K562 (cell line): ENCODE results near the gene IL4I1. TPM values are rescaled to one million over a fixed set of nuclear protein-coding genes. Genes with fewer than 3 reads are reported as not detected.

Source experiments
- ATAC-seq: fragments of 200-7000 bp; cut with Tn5 transposase; 3 replicates; pipeline ENCODE4 v1.9.1; 2020; ENCODE audit warnings: moderate library complexity
- BruUV-seq: library from RNA; stranded (reverse); fragments of 400-500 nt; replicated peaks from 2 replicates; lab custom pipeline; 2021; lab: Mats Ljungman, UMichigan
- CTCF ChIA-PET: fragments of 300-600 bp; formaldehyde crosslinking; extraction: SDS; loops from one replicate; lab custom pipeline; 2021; ENCODE audit warnings: low intra/inter-chr PET ratio; lab: Yijun Ruan, JAX
- POLR2A ChIA-PET: fragments of 300-600, 350-650 bp; sonication (Branson Sonifier 250); formaldehyde crosslinking; extraction: SDS; loops from one replicate; lab custom pipeline; 2021; ENCODE audit warnings: antibody characterized with exemption, inconsistent platforms; lab: Yijun Ruan, JAX
- DNase-seq, 4 experiments: peaks; one replicate each; pipeline versions ENCODE4 v3.0.0 to v3.0.0-alpha.2; 2011 to 2018; ENCODE audit warnings: low spot score in 3 of 4, mixed read lengths in 3 of 4; ENCODE audit errors: extremely low read depth in 1 of 4
- FAIRE-seq: peaks from 2 replicates; lab custom pipeline; 2011; peaks lifted over from hg19 to GRCh38; lab: Jason Lieb, UNC
- H2AFZ ChIP-seq: 2 replicates; pipeline ENCODE4 v1.6.0; 2011; ENCODE audit warnings: low read depth, low read length, control low read depth, inconsistent platforms
- H3K27ac ChIP-seq: fragments of 200-600 bp; 3 replicates; pipeline ENCODE4 v1.8.0; 2011; ENCODE audit warnings: low read depth, mild to moderate bottlenecking, control low read depth, inconsistent platforms, low read length, moderate library complexity, mixed read lengths; ENCODE audit errors: extremely low read depth
- H3K27me3 ChIP-seq, 2 experiments: fragments of 300-600 bp in 1 of 2; 2 replicates in 1 of 2; 3 replicates in 1 of 2; pipeline versions ENCODE4 v1.6.0 to v1.8.0; 2011; ENCODE audit warnings: inconsistent platforms in 2 of 2, low read length in 2 of 2, mild to moderate bottlenecking in 1 of 2, mixed read lengths in 1 of 2, moderate library complexity in 1 of 2; ENCODE audit not compliant: control insufficient read depth in 2 of 2, insufficient read depth in 2 of 2
- H3K36me3 ChIP-seq: fragments of 300-600 bp; 3 replicates; pipeline ENCODE4 v1.8.0; 2011; ENCODE audit warnings: mild to moderate bottlenecking, low read length, inconsistent platforms; ENCODE audit not compliant: control insufficient read depth, insufficient read depth
- H3K4me1 ChIP-seq, 2 experiments: fragments of 200-600 bp in 1 of 2; replicated peaks in 1 of 2; 2 replicates in 1 of 2; 3 replicates in 1 of 2; pipeline versions ENCODE4 v1.5.1 to v1.8.0; 2011; ENCODE audit warnings: inconsistent platforms in 2 of 2, low read length in 2 of 2, mild to moderate bottlenecking in 1 of 2, mixed read lengths in 1 of 2, moderate library complexity in 1 of 2; ENCODE audit not compliant: control insufficient read depth in 2 of 2, insufficient read depth in 2 of 2
- H3K4me2 ChIP-seq: 2 replicates; pipeline ENCODE4 v1.6.1; 2011; ENCODE audit warnings: low read length, control low read depth, inconsistent platforms, mixed read lengths; ENCODE audit not compliant: insufficient read depth
- H3K4me3 ChIP-seq: fragments of 200-600 bp; sonication (generic), shearing (Covaris generic); 2 replicates; pipeline ENCODE4 v1.5.1; 2016; ENCODE audit warnings: control low read depth, inconsistent platforms
- H3K79me2 ChIP-seq: fragments of 200-600 bp; 3 replicates; pipeline ENCODE4 v1.8.0; 2011; ENCODE audit warnings: low read length, inconsistent platforms; ENCODE audit not compliant: control insufficient read depth, insufficient read depth
- H3K9ac ChIP-seq, 2 experiments: 2 replicates each; pipeline versions ENCODE4 v1.6.0 to v1.6.1; 2011; ENCODE audit warnings: low read depth in 2 of 2, low read length in 2 of 2, control low read depth in 1 of 2, inconsistent platforms in 1 of 2, mild to moderate bottlenecking in 1 of 2, mixed read lengths in 1 of 2; ENCODE audit not compliant: insufficient read depth in 1 of 2
- H3K9me1 ChIP-seq: one replicate; pipeline ENCODE4 v1.6.0; 2011; ENCODE audit warnings: inconsistent platforms, mild to moderate bottlenecking, low read length, moderate library complexity; ENCODE audit not compliant: control insufficient read depth, insufficient read depth
- H3K9me3 ChIP-seq: replicated peaks from 2 replicates; pipeline ENCODE4 v1.5.1; 2011; ENCODE audit warnings: low read depth, low read length, inconsistent platforms; ENCODE audit not compliant: control insufficient read depth, insufficient read depth
- H4K20me1 ChIP-seq: replicated peaks from 2 replicates; pipeline ENCODE4 v1.6.1; 2011; ENCODE audit warnings: low read length, inconsistent platforms, mixed read lengths; ENCODE audit not compliant: control insufficient read depth, insufficient read depth
- CBX3 ChIP-seq, 2 experiments: IDR thresholded peaks; 1 replicate in 1 of 2; 2 replicates in 1 of 2; pipeline ENCODE4 v1.6.1; 2012; ENCODE audit warnings: inconsistent platforms in 2 of 2, low read length in 2 of 2, borderline replicate concordance in 1 of 2, control low read depth in 1 of 2
- ELF4 ChIP-seq: fragments of 450-650 bp; formaldehyde crosslinking; IDR thresholded peaks from 2 replicates; pipeline ENCODE4 v1.4.0; 2022; ENCODE audit warnings: missing genetic modification characterization
- HCFC1 ChIP-seq: IDR thresholded peaks from 2 replicates; pipeline ENCODE4 v1.6.1; 2012; ENCODE audit warnings: low read depth, low read length, improper control_type of control experiment
- HNRNPLL ChIP-seq: fragments of 200-400 bp; formaldehyde crosslinking; IDR thresholded peaks from 2 replicates; pipeline ENCODE4 v1.6.1; 2017; ENCODE audit warnings: low read length, low read depth, mild to moderate bottlenecking; ENCODE audit not compliant: poor library complexity, severe bottlenecking
- MAFF ChIP-seq: IDR thresholded peaks from 2 replicates; pipeline ENCODE4 v1.6.1; 2012; ENCODE audit warnings: low read length, improper control_type of control experiment
- PCBP2 ChIP-seq: fragments of 200-400 bp; formaldehyde crosslinking; IDR thresholded peaks from 2 replicates; pipeline ENCODE4 v1.6.1; 2018; ENCODE audit warnings: low read length, low read depth, mild to moderate bottlenecking, moderate library complexity; ENCODE audit not compliant: poor library complexity, severe bottlenecking
- SIN3A ChIP-seq, 2 experiments: fragments of 150-350 bp in 1 of 2; IDR thresholded peaks; 2 replicates each; pipeline ENCODE4 v1.6.1; 2011 to 2016; ENCODE audit warnings: borderline replicate concordance in 2 of 2, low read depth in 2 of 2, low read length in 2 of 2, mild to moderate bottlenecking in 2 of 2, moderate library complexity in 2 of 2; ENCODE audit not compliant: control insufficient read depth in 1 of 2
- ZBTB7A ChIP-seq: IDR thresholded peaks from 2 replicates; pipeline ENCODE4 v1.6.1; 2011; ENCODE audit warnings: low read depth, mild to moderate bottlenecking, low read length, moderate library complexity, borderline replicate concordance; ENCODE audit not compliant: control insufficient read depth
- ZBTB8A ChIP-seq: fragments of 450-650 bp; IDR thresholded peaks from 2 replicates; pipeline ENCODE4 v1.6.1; 2018; ENCODE audit warnings: mild to moderate bottlenecking, moderate library complexity; ENCODE audit not compliant: partially characterized antibody
- ZKSCAN1 ChIP-seq: fragments of 150-350 bp; IDR thresholded peaks from 2 replicates; pipeline ENCODE4 v1.6.1; 2016; ENCODE audit warnings: low read depth, low read length
- ZNF778 ChIP-seq: fragments of 450-650 bp; formaldehyde crosslinking; IDR thresholded peaks from 2 replicates; pipeline ENCODE4 v1.4.0; 2020; ENCODE audit warnings: mild to moderate bottlenecking, moderate library complexity
- WGBS: fragments of 100-300 bp; shearing (Covaris generic); methylation state at CpG from one replicate; pipeline ENCODE4 v1.1.6; 2016; ENCODE audit warnings: low coverage, mixed read lengths; ENCODE audit not compliant: insufficient coverage; ENCODE audit errors: missing lambda C conversion rate; 5-methylcytosine and 5-hydroxymethylcytosine counted together
- in situ Hi-C: fragments of 300-500 bp; cut with MboI; formaldehyde crosslinking; loops from 4 replicates; pipeline ENCODE4 v1.15.0; 2018; ENCODE audit warnings: inconsistent platforms, mixed read lengths
- intact Hi-C: fragments of 100-400 bp; cut with micrococcal nuclease; formaldehyde crosslinking; loops from 2 replicates; pipeline ENCODE4 v1.14.2; 2022
- polyA plus RNA-seq, 8 experiments: library from polyadenylated mRNA; depleted of rRNA in 4 of 8; stranded (reverse) in 5 of 8; unstranded in 3 of 8; fragments of >200 nt; fragmentation: Nextera tagmentation in 2 of 8; fragmentation: Illumina TruSeq in 1 of 8; extraction: Ambion mirVana in 2 of 8; extraction: Trizol in 1 of 8; gene quantifications; 2 replicates each; pipeline versions ENCODE4 v1.2.1 to v1.2.3, GENCODE V29; 2011 to 2014; ENCODE audit warnings: inconsistent platforms in 1 of 8, missing spikeins in 1 of 8
- total RNA-seq, 7 experiments: library from RNA; depleted of rRNA in 6 of 7; stranded (reverse); fragments of >200 nt in 6 of 7; fragmentation: Illumina TruSeq in 2 of 7; extraction: Trizol in 2 of 7; gene quantifications; 2 replicates each; pipeline versions ENCODE4 v1.2.1 to v1.2.3, GENCODE V29; 2011 to 2021; ENCODE audit warnings: low replicate concordance in 1 of 7
- TF ChIP-seq, protein P1 (sequence below): fragments of 450-650 bp; IDR thresholded peaks from 2 replicates; pipeline ENCODE4 v1.6.1; 2016; ENCODE audit warnings: low read depth

Gene IL4I1
- total and polyA plus RNA-seq, 9 of the 15 experiments (the other 6 are each of a cell fraction or from before 2014, with no cell fraction given), result 0.06 to 0.95 (median 0.43) TPM; not detected in 2

- no peak for ATAC-seq
- Histone ChIP-seq H3K9me1 (no peaks in the 10 kb centered on the region), H2AFZ (no peak overlapping the region), H3K4me3 (no peak overlapping the region), H3K4me2 (no peak overlapping the region), H3K9me3 (no peaks in the 10 kb centered on the region), H3K27me3 (no peaks in the 10 kb centered on the region), H3K27ac (no peak overlapping the region), H3K4me1 (peaks cover 8 to 11% of the 10 kb centered on the region in 2 experiments; a peak in 3 of 5 replicates), H3K79me2 (no peaks in the 10 kb centered on the region), H3K9ac (no peak overlapping the region), H3K36me3 (no peaks in the 10 kb centered on the region), H4K20me1 (no peaks in the 10 kb centered on the region)
- no peak for DNase-seq
- intact Hi-C loops (no loop called here), in situ Hi-C loops (no loop called here)
- BruUV-seq, result no TSS peak
- no peak for FAIRE-seq
- WGBS, result 75% methylated on average over 5 of the region's 5 CpGs
- CTCF ChIA-PET, result no interaction called here
- POLR2A ChIA-PET, result no interaction called here
- no peak for TF ChIP-seq ZBTB8A
- TF ChIP-seq ZNF778 (CRISPR knock-in tag), result no peak
- no peak for TF ChIP-seq SIN3A (IDR thresholded peaks at IDR 0.05; ENCODE audit: borderline replicate concordance in 2 of 2, control insufficient read depth in 1 of 2, low read depth in 2 of 2, low read length in 2 of 2)
- TF ChIP-seq, protein P1, sequence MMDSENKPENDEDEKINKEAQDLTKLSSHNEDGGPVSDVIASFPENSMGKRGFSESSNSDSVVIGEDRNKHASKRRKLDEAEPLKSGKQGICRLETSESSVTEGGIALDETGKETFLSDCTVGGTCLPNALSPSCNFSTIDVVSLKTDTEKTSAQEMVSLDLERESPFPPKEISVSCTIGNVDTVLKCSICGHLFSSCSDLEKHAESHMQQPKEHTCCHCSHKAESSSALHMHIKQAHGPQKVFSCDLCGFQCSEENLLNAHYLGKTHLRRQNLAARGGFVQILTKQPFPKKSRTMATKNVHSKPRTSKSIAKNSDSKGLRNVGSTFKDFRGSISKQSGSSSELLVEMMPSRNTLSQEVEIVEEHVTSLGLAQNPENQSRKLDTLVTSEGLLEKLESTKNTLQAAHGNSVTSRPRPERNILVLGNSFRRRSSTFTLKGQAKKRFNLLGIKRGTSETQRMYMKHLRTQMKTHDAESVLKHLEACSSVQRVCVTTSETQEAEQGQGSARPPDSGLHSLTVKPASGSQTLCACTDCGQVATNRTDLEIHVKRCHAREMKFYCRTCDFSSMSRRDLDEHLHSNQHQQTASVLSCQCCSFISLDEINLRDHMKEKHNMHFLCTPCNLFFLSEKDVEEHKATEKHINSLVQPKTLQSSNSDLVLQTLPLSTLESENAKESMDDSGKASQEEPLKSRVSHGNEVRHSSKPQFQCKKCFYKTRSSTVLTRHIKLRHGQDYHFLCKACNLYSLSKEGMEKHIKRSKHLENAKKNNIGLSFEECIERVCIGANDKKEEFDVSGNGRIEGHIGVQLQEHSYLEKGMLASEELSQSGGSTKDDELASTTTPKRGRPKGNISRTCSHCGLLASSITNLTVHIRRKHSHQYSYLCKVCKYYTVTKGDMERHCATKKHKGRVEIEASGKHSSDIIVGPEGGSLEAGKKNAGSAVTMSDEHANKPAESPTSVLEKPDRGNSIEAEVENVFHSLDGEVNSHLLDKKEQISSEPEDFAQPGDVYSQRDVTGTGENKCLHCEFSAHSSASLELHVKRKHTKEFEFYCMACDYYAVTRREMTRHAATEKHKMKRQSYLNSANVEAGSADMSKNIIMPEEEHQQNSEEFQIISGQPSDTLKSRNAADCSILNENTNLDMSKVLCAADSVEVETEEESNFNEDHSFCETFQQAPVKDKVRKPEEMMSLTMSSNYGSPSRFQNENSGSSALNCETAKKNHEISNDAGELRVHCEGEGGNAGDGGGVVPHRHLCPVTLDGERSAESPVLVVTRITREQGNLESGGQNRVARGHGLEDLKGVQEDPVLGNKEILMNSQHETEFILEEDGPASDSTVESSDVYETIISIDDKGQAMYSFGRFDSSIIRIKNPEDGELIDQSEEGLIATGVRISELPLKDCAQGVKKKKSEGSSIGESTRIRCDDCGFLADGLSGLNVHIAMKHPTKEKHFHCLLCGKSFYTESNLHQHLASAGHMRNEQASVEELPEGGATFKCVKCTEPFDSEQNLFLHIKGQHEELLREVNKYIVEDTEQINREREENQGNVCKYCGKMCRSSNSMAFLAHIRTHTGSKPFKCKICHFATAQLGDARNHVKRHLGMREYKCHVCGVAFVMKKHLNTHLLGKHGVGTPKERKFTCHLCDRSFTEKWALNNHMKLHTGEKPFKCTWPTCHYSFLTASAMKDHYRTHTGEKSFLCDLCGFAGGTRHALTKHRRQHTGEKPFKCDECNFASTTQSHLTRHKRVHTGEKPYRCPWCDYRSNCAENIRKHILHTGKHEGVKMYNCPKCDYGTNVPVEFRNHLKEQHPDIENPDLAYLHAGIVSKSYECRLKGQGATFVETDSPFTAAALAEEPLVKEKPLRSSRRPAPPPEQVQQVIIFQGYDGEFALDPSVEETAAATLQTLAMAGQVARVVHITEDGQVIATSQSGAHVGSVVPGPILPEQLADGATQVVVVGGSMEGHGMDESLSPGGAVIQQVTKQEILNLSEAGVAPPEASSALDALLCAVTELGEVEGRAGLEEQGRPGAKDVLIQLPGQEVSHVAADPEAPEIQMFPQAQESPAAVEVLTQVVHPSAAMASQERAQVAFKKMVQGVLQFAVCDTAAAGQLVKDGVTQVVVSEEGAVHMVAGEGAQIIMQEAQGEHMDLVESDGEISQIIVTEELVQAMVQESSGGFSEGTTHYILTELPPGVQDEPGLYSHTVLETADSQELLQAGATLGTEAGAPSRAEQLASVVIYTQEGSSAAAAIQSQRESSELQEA, result no peak
- TF ChIP-seq ZKSCAN1, result no peak
- no peak for TF ChIP-seq PCBP2
- no peak for TF ChIP-seq HCFC1
- TF ChIP-seq HNRNPLL, result no peak
- no peak for TF ChIP-seq ELF4 (CRISPR knock-in tag)
- no peak for TF ChIP-seq ZBTB7A
- TF ChIP-seq MAFF, result no peak
- TF ChIP-seq CBX3 (IDR thresholded peaks at IDR 0.05; ENCODE audit: borderline replicate concordance in 1 of 2, low read length in 2 of 2), result no peak
These were observed 43.8 kb upstream of the IL4I1 start for GRCh38 chr19:49940482-49940791.
